CD4-positive, alpha-beta T cell treated with Interleukin-6 at 100 ng/mL for 8 hours (primary cell): Measurements from ENCODE around the gene GTF2H2.
"Not testable (repeated sequence)": the region's sequence is repeated elsewhere in the genome, so short reads cannot be mapped to it uniquely, and the experiment has no call there.

Experiments
- DNase-seq: peaks from one replicate; pipeline ENCODE4 v3.0.0-alpha.2; 2020; ENCODE audit warnings: mixed read lengths, low spot score

The GTF2H2 gene

DNA sequence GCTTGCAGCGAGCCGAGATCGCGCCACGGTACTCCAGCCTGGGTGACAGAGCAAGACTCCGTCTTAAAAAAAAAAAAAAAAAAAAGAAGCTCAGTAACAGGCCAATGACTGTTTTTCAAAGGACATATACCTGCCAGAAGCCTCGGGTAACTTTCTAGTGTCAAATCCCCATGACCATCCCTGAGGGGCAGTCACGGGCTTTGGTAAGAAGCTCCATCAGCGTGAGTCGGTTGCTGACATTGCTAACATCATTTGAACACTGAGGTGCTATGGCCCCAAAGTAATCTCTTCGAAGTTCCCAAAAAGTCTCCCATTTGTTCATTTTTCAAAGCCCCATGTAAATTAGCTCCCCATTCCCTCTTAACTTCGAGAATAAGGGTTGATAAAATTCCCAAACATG is 53.9 kb downstream of the GTF2H2 start:
- DNase-seq, result no peak

DNA sequence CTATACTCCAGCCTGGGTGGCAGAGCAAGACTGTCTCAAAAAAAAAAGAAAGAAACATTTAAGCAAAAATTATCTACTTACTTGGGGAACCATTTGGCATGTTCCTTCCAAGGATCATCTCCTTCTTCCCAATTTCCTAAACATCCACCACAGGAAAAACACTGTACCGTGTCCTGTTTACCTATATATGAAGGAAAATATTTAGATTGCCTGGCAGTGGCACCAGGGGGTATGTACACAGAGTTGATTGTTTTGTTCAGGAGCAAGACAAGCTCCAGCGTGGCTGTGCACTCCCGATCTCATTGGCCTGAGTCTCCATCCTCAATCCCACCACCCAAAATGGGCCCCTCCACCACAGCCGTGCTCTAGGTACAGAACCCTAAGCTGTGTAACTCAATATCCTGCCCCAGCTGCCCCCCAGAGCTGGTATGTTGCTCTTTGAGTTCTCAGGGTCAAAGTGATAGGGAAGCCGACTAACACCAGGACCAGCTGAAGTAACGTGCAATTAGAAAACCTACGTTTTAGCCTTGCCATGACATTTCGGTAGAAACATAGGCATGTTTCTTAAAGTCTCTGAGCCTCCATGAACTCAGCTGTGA is 56.2 kb downstream of the GTF2H2 start:
- no peak for DNase-seq

- not testable (repeated sequence) for DNase-seq
Measured at GRCh38 chr5:71006983-71007382, 60.5 kb downstream of the GTF2H2 start.
